ENCODE data around the gene CCDC57.
"Not testable (repeated sequence)": the region's sequence is repeated elsewhere in the genome, so short reads cannot be mapped to it uniquely, and the experiment has no call there.

The CCDC57 gene

DNA sequence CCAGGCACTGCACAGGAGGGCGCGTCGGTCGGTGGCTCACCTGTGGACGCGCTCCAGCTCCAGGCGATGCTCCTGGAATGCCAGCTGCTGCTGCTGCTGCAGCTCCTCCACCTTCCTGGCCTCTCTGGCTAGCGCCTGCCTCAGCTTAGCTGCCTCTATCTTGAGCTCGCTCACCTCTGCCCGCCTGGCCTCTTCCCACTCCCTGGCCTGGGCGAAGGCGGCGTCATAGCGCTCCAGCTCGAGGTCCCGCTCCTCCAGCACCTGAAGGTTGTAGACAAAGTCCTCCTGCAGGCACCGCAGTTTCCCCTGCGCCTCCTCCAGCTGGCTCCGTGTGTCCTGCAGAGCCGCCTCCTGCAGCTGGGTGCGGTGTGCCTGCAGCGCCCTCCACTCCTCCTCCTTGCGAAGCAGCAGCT, 11.1 kb downstream of the CCDC57 start:
- DNase-seq (ENCODE audit: low read depth): no peak

DNA sequence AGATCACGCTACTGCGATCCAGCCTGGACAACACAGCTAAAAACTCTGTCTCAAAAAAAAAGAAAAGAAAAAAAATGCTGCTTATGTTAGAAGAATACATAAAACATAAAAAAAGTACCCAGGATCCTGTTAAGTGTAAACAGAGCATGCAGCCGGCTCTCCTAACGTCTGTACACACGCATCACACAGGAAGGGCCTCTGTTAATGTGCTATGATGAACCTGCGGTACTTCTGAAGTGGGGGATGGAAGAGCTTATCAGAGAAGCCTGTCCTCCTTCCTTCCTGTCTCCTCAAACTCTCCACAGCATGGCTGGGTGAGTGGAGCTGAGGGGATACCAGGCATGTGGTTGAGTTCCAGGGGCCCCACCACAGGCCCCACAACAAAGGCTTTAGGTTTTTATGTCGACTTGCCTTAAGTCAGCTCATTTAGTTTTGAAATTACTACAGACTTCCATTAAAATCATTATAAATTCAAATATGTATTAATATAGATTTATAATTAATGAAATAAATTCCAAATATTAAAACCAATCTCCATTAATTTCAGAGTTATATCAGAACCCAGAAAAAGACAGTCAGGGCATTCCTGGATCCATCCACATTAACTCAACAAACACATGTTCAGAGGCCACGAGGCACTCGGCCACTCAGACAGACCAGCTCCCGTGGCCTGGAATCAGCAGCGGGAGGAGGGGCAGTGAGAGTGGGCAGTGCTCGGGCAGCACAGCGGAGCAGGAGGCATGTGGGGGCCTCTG, 11.7 kb downstream of the CCDC57 start:
- no peak for DNase-seq (ENCODE audit: low read depth)

DNA sequence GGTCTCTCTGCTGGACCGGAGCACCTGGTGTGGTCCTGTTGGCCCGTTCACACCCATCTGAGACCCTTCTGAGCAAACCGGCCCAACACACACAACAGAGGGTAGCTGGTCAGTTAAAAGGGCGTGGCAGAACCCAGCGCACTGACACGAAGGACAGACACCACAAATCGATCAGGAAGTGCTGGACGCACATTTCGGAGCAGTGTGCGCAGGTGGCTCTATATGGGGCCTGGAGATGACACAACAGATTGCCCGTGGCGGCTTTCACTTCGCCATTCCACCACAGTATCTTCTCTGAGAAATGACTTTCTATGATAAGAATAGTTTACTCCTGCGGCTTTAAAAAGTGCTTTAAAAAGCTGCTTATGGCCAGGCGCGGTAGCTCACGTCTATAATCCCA, 12.5 kb downstream of the CCDC57 start:
- DNase-seq (ENCODE audit: low read depth): no peak

DNA sequence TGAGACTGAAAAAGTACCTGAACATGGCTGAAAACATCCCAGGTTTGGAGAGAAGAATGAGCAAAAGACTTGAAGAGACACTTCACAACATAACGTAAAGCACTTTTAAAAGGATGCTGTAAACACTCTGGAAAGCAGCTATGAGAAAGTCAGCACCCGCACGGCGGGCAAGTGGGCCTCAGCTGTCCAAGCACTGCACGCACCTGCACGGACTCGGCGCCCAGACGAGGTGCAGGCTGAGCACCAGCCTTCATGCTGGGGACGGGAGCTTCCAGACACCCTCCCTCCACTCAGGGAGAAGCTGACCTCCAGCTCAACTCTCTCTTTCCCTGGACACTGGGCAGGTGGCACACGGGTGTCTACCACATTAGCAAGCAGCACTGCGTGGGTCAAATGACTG, 13.1 kb downstream of the CCDC57 start:
- no peak for DNase-seq (ENCODE audit: low read depth)

DNA sequence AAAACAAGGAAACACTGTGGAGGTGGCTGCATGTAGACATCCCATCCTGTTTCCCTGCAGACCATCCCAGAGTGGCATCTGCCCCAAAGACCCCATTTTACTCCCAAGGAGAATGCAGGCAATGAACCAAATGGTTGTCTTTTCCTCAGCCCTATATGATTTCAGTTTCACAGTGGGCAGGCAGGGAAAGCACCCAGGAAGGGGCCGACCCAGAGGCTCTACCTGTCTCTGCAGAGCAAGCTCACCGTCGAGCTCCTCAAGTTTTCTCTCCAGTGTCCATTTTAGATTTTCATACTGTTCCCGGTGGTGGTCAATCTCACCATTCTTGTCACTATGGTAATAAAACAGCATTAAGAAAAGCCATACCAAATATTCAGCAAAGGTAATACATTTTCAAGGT, 14.6 kb downstream of the CCDC57 start:
- DNase-seq (ENCODE audit: low read depth): no peak

DNA sequence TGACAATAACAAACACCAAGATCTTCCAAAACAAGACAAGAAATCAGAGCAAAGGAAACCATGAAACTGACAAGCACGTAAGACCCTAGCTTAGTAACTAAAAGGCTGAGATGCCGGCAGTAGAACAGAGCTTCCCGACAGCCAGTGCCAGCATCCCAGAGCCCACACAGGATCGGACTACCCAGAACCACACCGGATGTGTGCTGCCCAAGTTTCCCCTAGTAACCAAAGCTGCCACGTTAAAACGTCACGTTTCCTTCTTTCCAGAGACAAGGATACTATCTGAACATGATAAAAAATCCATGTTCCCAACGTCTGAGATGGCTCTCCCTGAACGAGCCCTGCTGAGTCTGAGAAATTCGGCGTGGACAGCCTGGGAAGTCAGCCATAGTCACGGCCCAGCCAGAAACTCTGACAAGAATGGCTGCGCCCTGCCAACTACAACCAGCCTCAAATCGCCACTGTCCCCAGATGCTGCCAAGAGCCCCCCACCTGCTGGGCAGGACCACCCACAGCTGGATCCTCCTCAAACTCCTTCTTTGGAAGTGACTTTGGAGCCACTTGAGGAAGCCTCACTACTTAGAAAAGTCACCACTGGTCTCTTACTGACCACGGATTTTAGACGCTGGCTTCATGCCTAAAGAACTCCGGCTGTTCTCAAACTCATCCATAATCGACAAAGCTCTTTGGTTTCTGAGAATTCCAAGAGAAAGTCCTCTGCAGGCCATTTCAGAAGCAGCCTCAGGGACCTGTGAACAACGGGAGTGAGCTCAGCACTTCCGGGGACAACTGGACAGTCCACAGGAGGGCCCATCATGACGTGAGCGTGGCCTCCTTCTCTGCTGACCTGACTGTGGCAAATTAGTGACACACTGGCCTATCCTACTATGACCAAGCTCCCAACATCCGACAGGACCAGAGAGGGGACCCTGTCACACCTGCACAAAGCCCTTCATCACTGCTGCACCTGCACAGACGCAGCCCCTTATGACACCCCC, 16.7 kb downstream of the CCDC57 start:
- DNase-seq (ENCODE audit: low read depth): no peak

DNA sequence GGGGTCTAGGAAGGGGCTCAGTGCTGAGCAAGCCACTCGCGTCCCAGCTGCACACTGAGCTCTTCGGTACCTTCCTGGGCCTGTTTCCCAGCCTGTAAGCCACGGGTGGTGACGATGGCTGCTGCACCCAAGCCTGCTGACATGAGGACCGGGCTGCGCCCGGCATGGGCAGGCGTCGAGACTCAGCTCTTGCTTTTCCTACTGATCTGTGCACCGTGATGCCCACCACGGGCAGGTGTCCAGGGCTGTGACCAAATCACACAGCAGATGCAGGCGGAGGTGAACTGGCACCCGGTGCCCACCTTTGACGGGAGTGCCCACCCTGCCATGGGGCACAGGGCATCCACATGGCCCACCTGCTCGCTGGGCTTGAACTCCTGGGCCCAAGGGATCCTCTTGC, 17.9 kb downstream of the CCDC57 start:
- DNase-seq (ENCODE audit: low read depth): no peak

DNA sequence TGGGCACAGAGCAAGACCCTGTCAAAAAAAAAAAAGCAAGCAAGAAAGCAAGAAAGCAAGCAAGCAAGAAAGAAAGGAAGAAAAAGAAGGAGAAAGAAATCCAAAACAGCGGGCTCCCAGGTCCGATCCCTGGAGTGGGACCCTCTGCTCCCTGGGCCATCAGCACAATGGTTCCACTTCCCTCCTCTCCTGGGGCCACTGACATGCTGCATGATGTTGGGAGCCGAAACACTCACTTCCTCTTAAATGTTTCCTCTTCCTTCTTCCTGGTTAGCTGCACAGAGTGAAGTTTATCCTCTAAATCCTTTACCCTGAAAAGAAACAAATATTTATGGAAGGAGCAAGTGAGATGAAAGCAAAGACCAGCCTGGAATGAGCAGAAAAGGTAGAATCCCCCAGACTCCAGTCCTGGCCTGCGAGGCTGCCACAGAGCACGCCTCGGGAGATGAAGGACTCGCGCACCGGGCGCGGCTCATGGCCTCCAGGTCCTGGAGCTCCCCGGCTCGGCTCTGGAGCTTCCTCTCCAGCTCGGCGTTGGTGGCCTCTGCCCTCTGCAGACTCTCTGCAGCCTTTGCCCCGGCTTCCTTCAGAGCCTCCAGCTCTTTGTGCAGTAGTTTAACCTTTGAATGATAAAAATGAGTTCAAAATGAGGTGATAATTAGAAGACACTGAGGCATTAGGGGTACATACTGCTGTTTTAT, 19.0 kb downstream of the CCDC57 start:
- DNase-seq (ENCODE audit: low read depth): no peak

DNA sequence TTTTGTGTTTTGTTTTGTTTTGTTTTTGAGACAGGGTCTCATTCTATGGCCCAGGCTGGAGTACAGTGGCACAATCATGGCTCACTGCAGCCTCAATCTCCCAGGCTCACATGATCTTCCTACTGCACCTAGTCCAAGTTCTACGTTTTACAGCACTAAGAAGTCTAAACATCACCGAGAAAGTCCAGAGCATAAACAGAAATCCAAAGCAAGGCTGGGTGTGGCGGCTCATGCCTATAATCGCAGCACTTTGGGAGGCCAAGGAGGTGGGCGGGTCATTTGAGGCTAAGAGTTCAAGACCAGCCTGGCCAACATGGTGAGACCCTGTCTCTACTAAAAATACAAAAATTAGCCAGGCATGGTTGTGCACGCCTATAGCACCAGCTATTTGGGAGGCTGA, 19.6 kb downstream of the CCDC57 start:
- DNase-seq (ENCODE audit: low read depth): not testable (repeated sequence)

DNA sequence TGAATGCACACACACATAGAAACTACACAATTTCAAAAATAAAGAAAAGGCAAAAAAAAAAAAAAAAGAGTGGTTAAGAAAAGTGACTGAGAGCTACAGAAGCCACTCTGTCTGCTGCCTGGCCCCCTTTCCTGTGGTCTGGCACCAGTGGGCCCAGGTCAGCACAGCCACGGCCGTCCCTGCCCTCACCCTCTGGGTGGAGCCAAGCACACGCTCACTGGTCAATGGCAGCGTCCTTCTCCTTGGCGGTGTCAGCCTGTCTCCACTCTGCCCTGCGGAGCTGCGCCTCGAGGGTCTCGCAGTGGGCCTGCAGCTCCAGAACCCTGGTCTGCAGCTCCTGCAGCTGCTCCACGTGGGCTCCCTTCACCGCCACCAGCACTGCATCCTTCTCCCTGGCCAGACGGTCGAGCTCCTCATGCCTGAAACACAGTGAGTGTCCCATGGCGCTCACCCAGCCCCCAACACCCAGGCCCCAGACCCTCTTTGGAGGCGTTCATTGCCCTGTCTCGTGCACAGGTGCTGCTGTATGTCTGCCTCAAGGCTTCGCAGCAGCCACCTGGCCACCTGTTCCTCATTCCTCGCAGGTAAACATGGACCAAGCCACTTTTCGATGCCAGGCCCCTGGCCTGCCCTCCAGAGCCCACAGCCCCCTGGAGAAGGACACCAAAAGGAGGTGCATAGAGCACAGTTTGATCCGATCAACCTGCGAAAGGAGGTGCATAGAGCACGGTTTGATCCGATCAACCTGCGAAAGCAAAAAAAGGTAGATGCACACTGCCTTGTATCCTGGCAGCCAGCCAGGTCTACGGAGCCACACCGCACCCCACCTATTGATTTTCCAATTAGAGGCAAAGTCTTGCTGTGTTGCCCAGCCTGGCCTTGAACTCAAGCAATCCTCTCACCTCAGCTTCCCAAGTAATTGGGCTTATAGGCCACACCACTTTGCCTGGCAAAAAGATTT, 24.4 kb downstream of the CCDC57 start:
- no peak for DNase-seq (ENCODE audit: low read depth)

DNA sequence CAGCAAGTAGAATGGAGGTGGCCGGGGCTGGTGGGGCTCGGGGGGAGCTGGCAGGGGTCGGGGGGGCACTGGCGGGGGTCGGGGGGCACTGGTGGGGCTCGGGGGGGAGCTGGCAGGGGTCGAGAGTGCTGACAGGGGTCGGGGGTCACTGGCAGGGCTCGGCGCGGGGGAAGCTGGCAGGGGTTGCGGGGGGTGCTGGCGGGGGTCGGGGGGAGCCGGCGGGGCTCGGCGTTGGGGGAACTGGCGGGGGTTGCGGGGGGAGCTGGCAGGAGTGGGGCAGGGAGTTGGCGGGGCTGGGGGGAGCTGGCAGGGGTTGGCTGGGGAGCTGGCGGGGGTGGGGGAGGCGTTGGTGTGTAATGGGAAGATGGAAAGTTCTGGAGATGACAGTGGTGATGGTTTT, 25.1 kb downstream of the CCDC57 start:
- DNase-seq (ENCODE audit: low read depth): no peak

DNA sequence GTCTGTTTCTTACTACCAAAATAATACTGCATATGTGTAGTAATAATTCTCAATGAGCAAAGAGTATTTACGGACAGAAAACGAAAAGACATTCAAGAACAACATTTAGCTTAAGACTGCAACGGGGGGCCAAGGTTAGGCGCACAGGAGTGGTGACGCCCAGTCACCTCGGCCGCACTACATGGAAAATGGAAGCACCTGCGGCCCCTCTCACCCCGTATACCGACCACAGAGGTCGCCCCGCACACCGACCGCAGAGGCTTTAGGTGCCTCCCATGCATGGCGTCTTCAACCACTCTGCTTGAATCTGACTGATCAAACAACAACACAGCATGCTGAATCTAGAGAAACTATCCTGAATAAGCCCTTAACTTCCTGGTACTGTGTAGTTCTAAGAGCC, 26.4 kb downstream of the CCDC57 start:
- DNase-seq (ENCODE audit: low read depth): no peak

DNA sequence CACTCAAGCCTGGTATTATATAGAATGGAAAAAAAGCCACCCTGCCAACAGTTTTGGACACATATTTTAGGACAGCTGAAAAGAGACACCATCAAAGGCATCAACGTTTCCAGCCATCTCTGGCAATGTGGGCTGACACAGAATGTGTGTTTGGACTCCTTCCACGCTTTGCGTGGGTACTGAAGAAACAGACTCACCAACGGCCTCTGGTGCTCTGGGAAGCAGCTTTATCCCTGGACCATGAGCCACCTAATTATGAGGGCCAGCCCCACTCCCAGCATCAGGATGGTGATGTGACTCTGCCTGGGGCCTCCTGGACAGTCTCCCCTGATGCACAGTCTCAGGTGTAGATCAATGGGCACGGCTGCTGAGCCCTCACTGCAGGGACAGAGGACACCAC, 27.9 kb downstream of the CCDC57 start:
- DNase-seq (ENCODE audit: low read depth): no peak

DNA sequence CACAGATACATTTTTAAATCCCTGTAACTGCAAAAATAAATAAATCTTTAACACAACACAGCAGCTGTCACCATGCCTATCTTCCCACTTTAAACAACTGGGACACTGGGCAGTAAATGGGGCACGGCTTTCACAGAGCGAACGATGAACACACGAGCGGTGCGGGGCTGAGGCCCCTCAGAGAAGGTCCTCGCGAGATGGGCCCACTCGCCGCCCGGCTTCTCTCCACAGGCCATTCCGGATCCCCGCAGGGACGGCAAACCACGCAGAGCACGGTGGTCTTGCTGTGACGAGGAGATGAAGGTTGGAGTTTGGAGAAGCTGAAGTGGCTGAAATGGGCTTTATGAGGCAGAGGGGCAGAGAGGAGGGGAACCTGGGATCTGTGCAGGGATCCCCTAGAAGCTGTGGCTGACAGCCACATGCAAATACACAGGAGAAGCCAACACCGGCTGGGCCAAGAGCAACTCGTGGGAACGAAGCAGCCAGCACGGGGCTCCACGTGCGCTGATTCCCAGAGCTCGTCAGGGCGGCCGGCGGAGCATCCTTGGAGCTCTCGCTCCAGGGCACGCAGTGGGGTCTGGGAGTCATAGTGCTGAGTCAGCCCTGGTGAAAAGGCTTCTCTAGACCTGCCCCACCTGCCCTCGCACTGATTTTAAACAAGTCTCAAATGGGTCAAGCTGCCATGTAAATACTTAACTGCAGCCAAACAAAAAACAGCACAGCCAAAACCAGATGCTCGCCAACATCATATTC, 31.7 kb downstream of the CCDC57 start:
- no peak for DNase-seq (ENCODE audit: low read depth)

DNA sequence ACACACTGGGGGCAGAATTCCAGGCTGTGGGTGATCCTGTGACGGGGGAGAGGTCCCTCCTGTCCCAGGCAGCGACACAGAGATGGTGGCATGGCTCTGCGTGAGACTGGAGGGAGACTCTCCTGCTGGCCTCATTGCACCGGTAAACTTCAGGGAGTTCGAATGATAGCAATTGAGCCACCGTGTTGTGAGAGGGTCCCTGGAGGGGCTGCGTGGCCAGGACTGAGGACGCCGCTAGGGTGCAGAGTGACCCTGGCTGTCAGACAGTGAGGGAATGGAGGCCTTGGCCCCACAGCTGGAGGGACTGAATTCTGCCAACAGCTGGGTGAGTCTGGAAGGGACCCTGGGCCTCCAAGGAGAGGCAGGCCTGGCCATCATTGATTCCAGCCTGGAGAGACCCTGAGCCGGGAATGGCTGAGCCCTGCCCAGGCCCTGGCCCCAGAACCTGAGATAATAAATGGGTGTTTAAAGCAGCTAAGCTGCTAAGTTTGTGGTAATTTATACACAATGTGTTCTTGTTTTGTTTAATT, 32.6 kb downstream of the CCDC57 start:
- DNase-seq (ENCODE audit: low read depth): no peak

DNA sequence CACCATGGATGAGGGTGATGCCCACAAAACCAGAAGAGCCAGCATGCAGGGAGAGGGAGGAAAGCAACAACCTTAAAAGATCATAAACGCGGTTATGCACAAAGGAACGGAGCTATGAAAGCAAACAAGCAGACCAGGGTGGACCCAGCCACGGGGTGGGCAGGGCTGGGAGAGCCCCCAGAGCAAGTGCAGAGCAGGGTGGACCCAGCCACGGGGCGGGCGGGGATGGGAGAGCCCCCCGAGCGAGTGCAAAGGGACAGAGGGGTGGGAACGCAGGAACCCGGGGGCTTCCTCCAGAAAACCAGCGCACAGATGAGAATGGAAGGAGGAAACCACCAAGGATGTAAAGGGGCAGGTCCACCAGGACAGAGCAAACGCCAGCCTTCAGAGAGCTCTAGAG, 33.2 kb downstream of the CCDC57 start:
- DNase-seq (ENCODE audit: low read depth): no peak

DNA sequence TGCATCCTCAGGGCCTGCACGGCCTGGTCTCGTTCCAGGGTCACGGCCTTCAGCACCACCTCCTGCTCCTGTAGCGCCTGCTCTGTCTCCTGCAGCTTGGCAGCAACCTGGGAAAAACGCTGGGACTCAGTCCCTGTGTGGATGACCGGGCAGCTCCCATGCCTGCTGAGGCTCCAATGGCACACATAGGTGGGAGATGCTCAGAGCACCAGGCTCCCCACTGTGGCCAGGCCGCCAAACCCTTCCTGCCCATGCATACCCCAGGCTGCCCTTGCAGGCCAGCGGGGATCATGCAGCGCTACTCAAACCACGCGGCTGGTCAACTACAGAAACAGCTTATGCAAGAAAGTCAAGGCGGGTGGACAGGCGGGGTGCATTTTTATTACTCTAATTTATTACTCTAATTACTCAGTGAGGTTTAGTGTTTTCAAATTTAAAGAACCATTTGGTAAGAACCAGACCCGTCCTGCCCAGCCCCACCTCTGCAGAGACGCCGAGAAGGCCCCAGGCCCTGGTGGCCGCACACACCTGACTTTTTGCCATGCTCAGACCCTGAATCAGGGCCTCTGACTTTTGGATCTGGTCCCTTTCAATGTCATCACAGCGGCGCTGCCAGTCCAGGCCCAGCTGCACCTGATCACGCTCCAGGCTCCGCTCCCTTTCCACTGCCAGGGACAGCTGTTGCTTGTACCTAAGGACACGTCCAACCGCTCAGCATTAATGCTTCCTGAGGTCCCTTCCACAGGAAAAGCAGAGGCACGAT, 34.0 kb downstream of the CCDC57 start:
- no peak for DNase-seq (ENCODE audit: low read depth)

DNA sequence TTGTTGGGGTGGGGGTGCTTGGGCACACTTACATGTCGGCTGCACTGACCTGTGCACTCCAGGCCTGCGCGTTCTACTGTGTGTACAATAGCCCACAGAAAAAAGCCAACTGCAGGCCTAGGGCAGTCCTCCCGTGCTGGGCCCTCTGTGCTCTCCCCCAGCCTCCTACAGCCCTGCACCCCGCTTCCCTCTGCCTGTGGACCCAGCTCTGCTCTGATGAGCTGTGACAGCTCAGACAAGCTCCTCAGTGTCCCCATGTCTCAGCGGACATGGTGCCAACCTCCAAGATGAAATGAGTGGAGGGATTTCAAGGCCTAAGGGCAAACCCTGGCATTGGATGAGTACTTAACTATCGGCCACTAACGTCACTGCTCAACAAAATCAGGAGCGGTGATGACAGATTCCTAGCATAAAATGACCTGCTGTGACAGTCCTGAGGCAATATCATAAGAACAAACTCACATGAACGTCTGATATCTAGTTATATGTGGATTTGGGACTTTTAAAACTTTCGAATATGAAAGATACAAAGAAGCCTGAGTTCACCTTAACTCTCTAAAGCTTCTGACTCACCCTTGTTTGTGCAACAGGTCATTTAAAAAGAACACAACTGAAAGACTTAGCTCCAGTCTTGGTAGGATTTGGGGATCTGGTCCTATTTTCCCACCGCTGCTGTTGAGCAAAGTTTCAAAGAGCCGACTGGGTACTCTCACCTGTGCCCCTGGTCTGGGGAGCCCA, 34.7 kb downstream of the CCDC57 start:
- no peak for DNase-seq (ENCODE audit: low read depth)

DNA sequence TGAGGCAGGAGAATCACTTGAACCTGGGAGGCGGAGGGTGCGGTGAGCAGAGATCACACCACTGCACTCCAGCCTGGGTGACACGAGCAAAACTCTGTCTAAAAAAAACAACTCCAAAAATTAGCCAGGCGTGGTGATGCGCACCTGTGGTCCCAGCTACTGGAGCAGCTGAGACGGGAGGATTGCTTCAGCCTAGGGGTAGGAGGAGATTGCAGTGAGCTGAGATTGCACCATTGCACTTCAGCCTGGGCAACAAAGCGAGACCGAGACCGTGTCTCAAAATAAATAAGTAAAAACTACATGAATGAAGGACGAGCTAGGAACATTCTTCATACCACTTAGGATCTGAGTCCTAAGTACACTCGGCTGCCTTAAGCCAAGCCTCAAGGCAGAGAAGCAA, 35.4 kb downstream of the CCDC57 start:
- no peak for DNase-seq (ENCODE audit: low read depth)

All from fibroblast of the conjunctiva (primary cell).